ENCODE results near the gene ARID2. TPM values are rescaled to one million over a fixed set of nuclear protein-coding genes. Genes with fewer than 3 reads are reported as not detected.
A peak's percentile ranks its signal among the peaks of the same experiment; 100 is the strongest.

The ARID2 gene
- total RNA-seq, 1 experiment from 2014 or later, result 21.9 TPM

DNA sequence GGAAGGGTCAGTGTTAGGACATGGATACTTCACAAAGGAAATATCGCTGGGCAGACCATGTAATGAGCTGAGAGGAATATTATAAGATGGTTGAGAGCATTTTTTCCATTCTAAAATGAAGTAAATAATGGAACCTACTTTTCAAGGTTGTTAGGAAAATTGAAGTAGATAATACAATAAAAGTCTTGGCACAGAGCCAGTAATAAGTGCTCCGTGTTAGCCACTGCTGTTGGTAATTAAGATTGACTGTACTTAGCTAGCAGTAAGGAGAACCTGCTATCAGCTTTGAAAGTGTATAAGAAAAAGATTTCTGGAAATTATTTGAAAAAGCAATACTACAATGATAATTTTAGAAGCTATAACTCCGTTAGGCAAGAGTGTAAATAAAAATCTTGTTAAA lies 183.3 kb downstream of the ARID2 start:
- intact Hi-C loops (cut with micrococcal nuclease), result no loop called here
- ChIA-PET CTCF (interaction anchor here (0.6 to 0.7 kb wide), 2 partner anchors 525 to 789 kb away, joined by 3 to 4 read pairs; no protein-coding TSS in a partner anchor), POLR2A (interaction anchor here (0.8 to 2.9 kb wide), 5 partner anchors 8 to 78 kb away, joined by 3 to 17 read pairs (median 3); partner anchors contain the start of gene SCAF11)
- Mint-ChIP-seq H3K36me3 (ENCODE audit: insufficient read depth, unreplicated experiment) (peaks cover 32% of the 10 kb centered on the region), H3K9me3 (ENCODE audit: unreplicated experiment) (no peaks in the 10 kb centered on the region), H3K4me3 (ENCODE audit: unreplicated experiment) (no peak overlapping the region), H3K27ac (ENCODE audit: low read depth, unreplicated experiment) (no peak overlapping the region), H3K4me1 (ENCODE audit: insufficient read depth, unreplicated experiment) (no peaks in the 10 kb centered on the region), H3K27me3 (ENCODE audit: insufficient read depth, unreplicated experiment) (no peaks in the 10 kb centered on the region)
- no peak for DNase-seq (ENCODE audit: unreplicated experiment)
- TF ChIP-seq, protein P1, sequence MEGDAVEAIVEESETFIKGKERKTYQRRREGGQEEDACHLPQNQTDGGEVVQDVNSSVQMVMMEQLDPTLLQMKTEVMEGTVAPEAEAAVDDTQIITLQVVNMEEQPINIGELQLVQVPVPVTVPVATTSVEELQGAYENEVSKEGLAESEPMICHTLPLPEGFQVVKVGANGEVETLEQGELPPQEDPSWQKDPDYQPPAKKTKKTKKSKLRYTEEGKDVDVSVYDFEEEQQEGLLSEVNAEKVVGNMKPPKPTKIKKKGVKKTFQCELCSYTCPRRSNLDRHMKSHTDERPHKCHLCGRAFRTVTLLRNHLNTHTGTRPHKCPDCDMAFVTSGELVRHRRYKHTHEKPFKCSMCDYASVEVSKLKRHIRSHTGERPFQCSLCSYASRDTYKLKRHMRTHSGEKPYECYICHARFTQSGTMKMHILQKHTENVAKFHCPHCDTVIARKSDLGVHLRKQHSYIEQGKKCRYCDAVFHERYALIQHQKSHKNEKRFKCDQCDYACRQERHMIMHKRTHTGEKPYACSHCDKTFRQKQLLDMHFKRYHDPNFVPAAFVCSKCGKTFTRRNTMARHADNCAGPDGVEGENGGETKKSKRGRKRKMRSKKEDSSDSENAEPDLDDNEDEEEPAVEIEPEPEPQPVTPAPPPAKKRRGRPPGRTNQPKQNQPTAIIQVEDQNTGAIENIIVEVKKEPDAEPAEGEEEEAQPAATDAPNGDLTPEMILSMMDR (IDR thresholded peaks at IDR 0.05; ENCODE audit: unreplicated experiment), result no peak
- no TSS peak for BruUV-seq (replicated peaks)

DNA sequence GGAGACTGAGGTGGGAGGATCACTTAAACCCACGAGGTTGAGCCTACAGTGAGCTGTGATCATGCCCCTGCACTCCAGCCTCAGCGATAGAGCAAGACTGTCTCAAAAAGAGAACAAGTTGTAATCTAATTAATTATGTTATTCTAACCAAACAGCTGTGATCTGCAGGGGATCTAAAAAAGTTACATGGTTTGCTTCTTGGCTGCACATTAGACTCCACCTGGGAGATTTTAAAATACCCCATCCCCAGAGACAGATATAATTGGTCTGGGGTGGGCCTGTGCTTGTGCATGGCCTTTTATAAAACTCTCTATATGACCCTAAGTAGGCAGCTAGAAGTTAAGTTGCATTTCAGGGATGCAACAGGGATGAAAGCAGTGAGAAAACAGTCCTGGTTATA lies 184.1 kb downstream of the ARID2 start:
- H3K36me3 Mint-ChIP-seq (ENCODE audit: insufficient read depth, unreplicated experiment), result peaks cover 37% of the 10 kb centered on the region
- H3K9me3 Mint-ChIP-seq (ENCODE audit: unreplicated experiment), result no peaks in the 10 kb centered on the region
- CTCF ChIA-PET, result interaction anchor here (0.5 to 2.4 kb wide), 2 partner anchors 150 to 369 kb away, joined by 4 to 6 read pairs; no protein-coding TSS in a partner anchor
- no peak for DNase-seq (ENCODE audit: unreplicated experiment)
- H3K27me3 Mint-ChIP-seq (ENCODE audit: insufficient read depth, unreplicated experiment), result no peaks in the 10 kb centered on the region
- BruUV-seq (replicated peaks), result no TSS peak
- H3K27ac Mint-ChIP-seq (ENCODE audit: low read depth, unreplicated experiment), result no peak overlapping the region
- H3K4me3 Mint-ChIP-seq (ENCODE audit: unreplicated experiment), result no peak overlapping the region
- POLR2A ChIA-PET, result interaction anchor here (0.8 to 2.9 kb wide), 4 partner anchors 9 to 77 kb away, joined by 3 to 17 read pairs (median 3); partner anchors contain the start of gene SCAF11
- intact Hi-C loops (cut with micrococcal nuclease), result no loop called here
- TF ChIP-seq, protein P1 (IDR thresholded peaks at IDR 0.05; ENCODE audit: unreplicated experiment), result no peak
- H3K4me1 Mint-ChIP-seq (ENCODE audit: insufficient read depth, unreplicated experiment), result no peaks in the 10 kb centered on the region

DNA sequence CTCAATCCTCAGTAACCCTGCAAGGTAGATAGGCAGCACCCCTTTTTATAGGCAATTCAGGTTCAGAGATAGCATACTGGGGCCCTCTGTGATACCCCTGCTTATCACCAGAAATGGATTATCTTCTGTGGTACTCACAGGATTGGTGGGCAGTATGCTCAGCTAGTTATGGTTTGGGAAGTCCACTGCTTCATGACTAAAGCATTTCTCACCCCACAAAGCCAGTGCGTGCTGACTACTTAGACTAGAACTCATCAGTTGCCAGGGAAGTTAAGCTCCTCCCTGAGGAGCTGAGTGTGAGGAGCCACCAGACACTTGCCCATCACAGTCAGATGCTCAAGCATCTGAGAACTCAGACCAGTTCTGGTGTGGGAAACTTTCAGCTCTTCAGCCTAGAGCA lies 184.6 kb downstream of the ARID2 start:
- DNase-seq (ENCODE audit: unreplicated experiment), result peak; percentile 41
- ChIA-PET CTCF (interaction anchor here (0.5 to 2.4 kb wide), 3 partner anchors 20 to 370 kb away, joined by 3 to 6 read pairs (median 4); no protein-coding TSS in a partner anchor), POLR2A (interaction anchor here (0.6 to 2.9 kb wide), 3 partner anchors 10 to 173 kb away, joined by 3 to 17 read pairs (median 3); no protein-coding TSS in a partner anchor)
- Mint-ChIP-seq H3K27ac (ENCODE audit: low read depth, unreplicated experiment) (no peak overlapping the region), H3K4me3 (ENCODE audit: unreplicated experiment) (no peak overlapping the region), H3K4me1 (ENCODE audit: insufficient read depth, unreplicated experiment) (no peaks in the 10 kb centered on the region), H3K27me3 (ENCODE audit: insufficient read depth, unreplicated experiment) (no peaks in the 10 kb centered on the region), H3K36me3 (ENCODE audit: insufficient read depth, unreplicated experiment) (peaks cover 39% of the 10 kb centered on the region), H3K9me3 (ENCODE audit: unreplicated experiment) (no peaks in the 10 kb centered on the region)
- TF ChIP-seq, protein P1 (IDR thresholded peaks at IDR 0.05; ENCODE audit: unreplicated experiment), result no peak
- BruUV-seq (replicated peaks), result no TSS peak
- intact Hi-C loops (cut with micrococcal nuclease), result no loop called here

DNA sequence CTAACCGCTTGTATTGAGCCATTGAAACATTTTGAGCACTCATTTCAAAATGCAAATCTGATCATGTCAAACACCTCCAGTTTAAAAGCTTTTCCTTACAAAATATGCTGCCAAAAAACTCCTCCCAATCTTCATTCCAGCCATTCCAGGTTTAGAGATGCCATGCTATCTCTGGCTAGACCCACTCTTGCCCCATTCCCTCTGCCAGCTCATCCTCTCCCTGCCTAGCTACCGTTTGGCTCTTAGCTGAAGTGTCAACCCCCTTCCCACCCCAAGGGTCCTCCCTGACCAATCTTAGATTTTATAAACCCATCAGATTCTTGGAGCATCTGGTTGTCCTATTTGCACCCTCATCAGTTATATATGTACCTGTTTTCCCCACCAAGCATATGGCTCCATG lies 185.9 kb downstream of the ARID2 start:
- Mint-ChIP-seq H3K4me1 (ENCODE audit: insufficient read depth, unreplicated experiment) (no peaks in the 10 kb centered on the region), H3K9me3 (ENCODE audit: unreplicated experiment) (no peaks in the 10 kb centered on the region), H3K27ac (ENCODE audit: low read depth, unreplicated experiment) (no peak overlapping the region), H3K27me3 (ENCODE audit: insufficient read depth, unreplicated experiment) (no peaks in the 10 kb centered on the region), H3K4me3 (ENCODE audit: unreplicated experiment) (no peak overlapping the region), H3K36me3 (ENCODE audit: insufficient read depth, unreplicated experiment) (peaks cover 37% of the 10 kb centered on the region)
- intact Hi-C loops (cut with micrococcal nuclease), result no loop called here
- POLR2A ChIA-PET, result interaction anchor here (0.7 to 2.9 kb wide), 2 partner anchors 11 to 951 kb away, joined by 3 to 17 read pairs; no protein-coding TSS in a partner anchor
- BruUV-seq (replicated peaks), result no TSS peak
- no peak for DNase-seq (ENCODE audit: unreplicated experiment)
- TF ChIP-seq, protein P1 (IDR thresholded peaks at IDR 0.05; ENCODE audit: unreplicated experiment), result no peak
- CTCF ChIA-PET, result interaction anchor here (0.6 to 2.4 kb wide), 2 partner anchors 371 to 551 kb away, joined by 3 to 6 read pairs; no protein-coding TSS in a partner anchor

Data from MCF 10A (cell line).